ENCODE results near the gene GHSR. TPM values are rescaled to one million over a fixed set of nuclear protein-coding genes. Genes with fewer than 3 reads are reported as not detected.
A peak's percentile ranks its signal among the peaks of the same experiment; 100 is the strongest.

The GHSR gene
- total RNA-seq, 1 experiment from 2014 or later: not detected

DNA sequence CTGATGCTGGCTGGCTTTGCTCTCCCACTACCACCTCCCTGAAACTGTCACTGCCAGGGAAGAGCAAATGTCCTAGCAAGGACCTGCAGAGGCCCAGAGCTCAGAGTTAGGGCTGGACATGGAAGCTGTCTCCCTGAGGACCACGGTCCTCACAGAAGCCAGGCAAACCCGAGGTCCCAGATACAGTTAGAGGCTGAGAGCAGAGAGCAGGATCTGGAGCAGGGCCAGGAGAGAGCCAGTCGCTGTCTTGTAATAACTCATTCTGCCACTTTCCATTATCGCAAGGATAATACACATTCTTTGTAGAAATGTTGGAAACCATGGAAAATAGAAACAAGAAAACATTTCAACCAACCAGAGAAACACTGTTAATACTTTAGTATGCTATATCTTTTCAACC lies 10.1 kb downstream of the GHSR start:
- no peak for DNase-seq (ENCODE audit: low read depth)

DNA sequence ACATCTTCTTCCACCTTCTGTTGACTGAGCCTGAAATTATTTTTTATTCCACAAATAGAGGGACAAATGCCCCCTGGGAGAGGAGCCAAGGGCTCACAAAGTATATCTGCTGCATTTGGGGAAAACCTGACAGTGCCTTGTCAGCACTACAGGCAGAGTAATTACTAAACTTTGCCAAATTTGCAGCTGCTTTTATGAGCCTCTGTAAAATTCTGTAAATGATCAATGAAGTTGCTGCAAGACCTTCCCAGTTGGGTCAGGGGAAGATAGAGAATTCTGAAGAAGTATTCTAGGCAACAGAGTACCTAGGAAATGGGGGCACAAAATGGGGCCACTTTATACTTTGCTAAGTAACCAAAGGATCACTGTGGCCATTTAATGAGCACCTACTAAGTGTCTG lies 10.5 kb downstream of the GHSR start:
- no peak for DNase-seq (ENCODE audit: low read depth)

DNA sequence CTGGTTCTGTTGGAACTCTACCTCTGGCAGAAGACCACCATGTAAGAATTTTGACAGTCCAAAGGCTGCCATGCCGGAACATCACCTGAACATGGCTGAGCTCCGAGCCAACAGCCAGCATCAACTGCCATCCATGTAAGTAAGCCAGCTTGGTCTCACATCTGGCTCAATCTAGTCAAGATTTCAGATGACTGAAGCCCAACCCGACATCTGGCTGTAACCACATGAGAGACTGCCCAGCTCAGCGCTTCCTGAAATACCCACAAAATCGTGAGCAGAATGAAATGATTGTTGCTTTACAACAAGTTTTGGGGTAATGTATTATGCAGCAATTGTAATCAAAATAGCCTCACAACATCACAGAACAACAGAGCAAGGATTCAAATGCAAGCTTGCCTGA lies 32.9 kb downstream of the GHSR start:
- DNase-seq (ENCODE audit: low read depth): no peak

DNA sequence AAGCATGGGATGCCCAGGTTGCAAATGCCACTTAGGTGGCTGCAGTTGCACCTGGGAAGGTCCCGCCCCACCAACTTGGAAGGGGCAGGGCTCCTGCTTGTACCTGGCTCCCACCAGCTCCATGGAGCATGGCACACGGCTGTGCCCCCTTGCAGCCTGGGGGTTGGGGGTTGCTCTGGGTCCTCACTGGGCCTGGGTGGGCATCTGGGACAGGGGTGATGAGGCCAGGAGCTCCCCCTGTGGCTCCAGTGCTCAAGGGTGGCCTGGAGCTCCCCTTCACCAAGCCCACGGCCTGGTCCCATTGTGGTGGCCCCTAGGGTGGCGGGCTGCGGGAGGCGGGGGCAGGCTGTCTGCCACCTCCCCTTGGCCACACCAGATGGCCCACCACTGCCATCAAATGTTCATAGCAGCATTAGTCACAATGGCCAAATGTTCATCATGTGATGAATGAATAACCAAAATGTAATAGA lies 36.7 kb downstream of the GHSR start:
- no peak for DNase-seq (ENCODE audit: low read depth)

DNA sequence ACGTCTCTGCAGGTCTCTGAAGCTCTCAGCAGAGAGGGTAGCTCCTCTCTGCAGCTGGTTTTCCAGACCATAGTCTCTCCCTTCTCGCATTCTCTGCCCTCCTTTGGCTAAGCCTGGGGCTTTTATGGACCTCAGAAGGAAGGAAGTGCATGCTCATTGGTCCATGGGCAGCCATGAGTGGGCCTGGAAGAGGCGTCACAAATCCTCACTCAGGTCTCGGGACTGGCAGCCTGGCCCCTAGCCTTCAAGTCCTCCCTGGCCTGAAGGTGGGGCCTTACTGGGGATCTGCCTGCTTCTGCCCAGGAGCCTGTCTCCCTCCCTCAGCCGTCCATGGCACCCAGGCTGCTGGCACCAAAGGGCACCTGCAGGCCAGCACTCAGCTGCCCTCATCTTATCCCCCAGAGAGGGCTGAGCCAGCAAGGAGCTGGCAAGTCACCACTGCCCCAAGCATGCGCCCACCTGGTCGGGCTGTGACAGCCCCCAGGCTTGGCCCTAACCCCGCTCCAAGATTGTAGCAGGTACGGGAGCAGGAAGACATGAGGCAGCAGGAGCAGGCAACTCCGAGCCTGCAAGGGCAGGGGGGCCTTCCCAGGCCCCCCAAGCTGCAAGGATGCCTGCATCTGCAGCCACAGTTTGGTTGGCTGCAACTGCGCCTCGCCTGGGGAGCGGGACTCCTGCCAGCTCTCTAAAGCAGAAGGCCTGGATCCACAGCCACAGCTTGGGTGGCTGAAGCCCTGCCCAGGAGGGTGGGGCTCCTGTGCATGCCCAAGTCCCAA lies 37.4 kb downstream of the GHSR start:
- no peak for DNase-seq (ENCODE audit: low read depth)

DNA sequence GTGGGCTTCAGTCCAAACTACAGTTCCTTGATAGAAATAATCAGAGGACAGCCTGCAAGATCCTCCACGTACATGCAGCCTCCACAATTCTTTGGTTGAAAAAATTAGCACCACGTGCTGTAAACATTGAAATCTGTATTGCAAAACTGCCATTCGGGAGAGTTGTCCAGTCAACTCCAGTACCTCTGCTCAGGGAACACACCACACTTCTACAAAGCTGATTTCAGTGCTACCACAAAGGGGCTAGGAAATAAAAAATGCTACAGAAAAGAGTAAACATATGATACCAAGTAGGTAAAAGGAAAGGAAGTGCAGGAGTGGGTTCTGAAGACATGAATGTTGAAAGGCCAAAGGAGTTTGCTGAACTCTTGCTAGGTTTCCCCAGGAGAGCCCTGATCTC lies 40.4 kb downstream of the GHSR start:
- DNase-seq (ENCODE audit: low read depth): no peak

DNA sequence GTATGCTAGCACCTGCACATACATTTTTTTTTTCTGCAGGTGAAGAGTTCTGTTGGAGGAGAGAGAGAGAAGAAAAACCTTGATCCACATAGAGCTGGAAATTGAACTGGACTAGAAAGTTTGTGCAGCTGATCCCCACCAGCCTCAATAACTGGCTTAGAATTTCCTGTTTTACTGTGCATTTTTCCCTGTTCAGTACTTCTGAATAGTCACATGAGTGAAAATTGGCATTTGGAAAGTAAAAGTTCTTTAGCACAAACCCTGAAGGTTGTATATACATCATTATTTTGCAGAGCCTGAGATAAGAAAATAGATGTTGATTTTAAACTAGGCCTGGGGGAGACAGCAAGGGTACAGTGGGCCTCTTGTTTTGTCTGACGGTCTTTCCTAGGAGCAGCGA lies 42.3 kb downstream of the GHSR start:
- no peak for DNase-seq (ENCODE audit: low read depth)

DNA sequence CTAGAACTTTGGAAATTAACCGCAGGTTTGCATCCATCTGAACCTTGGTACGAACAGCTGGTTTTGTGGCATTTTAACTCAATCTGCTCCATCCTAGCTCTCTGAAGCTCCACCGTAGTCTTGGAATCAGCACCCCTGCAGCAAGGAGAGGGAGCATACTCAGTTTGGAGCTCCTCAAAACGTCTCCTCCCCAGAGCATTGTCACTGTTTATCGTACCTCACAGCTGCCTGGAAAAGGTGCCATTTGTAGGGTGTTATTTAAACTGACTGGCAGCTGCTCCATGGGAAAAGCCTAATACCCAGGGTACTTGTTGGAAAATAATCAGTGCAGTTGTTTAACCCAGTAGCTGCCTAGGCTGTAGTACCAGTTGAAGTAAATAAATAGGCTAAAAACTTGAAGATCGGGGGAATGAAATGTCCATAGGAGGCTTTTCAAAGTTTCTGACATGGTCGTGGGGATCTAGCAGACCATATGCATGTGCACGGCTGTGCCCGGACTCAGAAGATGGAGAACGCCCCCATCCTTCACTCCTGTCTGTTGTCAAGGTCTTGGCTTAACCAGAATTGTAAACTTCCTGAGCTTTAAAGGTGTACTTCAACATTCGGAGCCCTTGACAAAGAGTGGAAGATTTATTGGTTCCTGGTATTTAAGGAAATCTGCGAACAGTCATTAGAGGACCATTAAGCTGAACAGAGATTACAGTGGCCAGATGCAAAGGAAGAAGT lies 43.9 kb downstream of the GHSR start:
- DNase-seq (ENCODE audit: low read depth): no peak

DNA sequence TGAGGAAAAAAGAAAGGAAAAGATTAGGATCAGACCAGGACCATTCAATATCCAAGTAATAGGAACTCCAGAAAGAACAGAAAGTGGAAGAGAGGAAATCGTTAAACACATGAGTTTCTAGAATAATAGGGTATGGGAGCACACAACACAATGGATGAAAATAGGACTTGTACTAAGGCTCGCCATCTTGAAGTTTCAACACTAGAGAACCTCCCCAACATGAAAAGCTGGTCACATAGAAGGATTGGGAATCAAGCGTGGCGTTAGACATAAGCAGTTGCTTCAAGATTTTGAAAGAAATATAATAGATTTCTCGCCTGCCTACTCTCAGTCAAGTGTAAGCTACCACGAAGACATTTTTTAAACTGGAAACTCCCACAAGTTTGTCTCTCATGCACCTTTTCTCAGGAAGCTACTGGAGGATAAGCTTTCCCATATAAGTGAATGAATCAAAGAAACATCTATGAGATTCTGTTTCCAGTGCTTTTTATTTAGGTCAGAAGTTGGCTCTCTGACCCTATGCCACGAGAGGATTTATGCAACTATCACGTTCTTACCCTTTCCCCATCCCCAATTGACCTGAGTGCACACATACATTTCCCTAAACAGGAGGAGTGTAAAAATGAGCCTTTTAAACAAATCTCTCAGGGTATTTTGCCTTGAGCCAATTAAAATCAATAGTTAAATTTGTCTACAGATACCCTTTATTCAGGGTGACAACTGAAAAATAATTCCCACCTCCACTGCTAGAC lies 45.2 kb downstream of the GHSR start:
- DNase-seq (ENCODE audit: low read depth): no peak

DNA sequence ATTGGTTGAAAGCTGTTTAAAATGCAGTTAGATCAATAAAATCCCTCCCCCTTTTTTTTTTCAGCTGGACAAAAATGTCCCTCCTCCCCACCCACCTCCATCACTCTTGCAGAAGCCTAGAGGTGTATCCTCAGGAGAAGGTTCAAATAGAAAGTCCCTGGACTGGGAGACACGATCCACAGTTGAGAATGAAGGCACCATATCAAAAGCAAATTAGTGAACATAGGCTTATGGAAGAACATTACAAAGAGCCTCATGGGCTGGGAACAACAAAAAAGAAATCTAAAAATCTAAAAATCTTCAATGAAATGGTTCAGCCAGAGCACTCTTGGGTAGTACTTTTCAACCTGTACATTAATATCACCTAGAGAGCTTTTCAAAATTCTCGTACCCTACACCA lies 46.2 kb downstream of the GHSR start:
- no peak for DNase-seq (ENCODE audit: low read depth)

DNA sequence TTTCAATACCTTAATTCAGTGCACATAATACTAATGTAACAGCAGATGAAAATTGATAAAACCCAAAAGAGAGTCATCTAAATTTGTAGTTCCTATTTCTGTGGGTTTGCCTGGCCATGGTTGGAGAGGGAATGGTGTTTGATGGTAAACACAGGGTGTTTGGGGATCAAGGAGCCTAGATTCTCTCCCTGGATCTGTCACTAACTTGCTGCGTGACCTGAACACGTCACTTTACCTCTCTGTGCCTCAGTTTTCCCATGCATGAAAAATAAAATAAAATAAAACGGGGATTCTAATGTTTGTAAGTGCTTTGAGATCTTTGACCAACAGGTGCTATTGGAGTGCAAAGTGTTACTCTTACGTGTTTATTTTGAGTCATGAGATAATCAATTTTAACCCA lies 49.8 kb downstream of the GHSR start:
- no peak for DNase-seq (ENCODE audit: low read depth)

DNA sequence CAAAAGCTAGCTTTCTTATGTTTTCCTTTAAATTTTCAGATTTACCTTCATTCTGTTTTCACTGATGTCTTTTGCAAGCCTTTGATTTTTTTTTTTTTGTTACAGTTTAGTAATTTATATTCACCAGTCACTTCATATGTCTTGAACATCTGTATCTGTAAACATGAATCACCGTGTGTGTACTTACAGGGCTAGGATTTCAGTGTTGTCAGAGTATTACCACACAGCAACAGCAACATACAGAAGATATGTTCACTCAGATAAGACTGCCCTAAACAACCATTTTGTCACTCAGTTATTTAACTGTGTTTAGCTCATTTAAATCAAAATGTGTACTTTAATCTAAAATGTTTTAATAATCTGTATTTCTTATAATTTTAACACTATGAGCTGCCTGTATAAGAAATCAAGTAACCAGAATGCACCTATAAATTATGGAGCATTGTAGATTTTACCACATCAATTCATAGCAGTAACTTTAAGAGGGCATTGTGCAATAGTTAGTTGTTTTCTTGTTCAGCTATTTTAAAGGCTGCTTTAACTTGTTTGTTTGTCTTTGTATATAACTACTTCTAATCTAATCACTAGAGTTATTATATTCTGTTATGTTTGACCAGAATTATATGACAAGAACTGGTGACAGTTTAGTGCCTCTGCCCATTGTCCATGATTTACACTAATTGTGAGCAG lies 50.4 kb downstream of the GHSR start:
- peak; percentile 46 for DNase-seq (ENCODE audit: low read depth)

DNA sequence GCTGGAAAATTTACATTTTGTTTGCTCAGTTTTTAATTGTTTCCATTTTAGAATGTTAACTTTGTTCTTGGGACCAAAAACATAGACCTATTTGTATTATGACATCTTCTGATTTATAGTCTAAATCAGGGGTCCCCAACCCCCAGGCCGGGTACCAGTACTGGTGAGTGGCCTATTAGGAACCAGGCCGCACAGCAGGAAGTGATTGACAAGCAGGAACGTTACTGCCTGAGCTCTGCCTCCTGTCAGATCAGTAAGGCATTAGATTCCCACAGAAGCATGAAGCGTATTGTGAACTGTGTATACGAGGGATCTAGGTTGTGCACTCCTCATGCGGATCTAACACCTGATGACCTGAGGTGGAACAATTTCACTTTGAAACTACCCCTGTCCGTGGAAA lies 51.9 kb downstream of the GHSR start:
- no peak for DNase-seq (ENCODE audit: low read depth)

DNA sequence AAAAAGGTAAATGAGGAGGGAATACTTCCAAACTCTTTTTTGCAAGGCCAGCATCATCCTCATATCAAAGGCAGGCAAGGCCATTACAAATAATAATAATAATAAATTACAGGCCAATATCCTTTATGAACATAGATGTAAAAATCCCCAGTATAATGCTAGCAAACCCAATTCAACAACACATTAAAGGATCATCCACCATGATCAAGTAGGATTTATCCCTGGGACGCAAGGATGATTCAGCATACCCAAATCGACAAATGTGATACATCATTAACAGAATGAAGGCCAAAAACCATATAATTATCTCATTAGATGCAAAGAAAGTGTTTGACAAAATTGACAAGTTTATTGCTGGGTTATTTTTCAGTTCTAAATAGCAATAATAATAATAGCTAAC lies 53.6 kb downstream of the GHSR start:
- DNase-seq (ENCODE audit: low read depth): no peak

Other genes starting within 250 kb of the GHSR start
- gene TNFSF10, start 75.0 kb upstream of the GHSR start, total RNA-seq (2014; rRNA removed): not detected in 2 replicates

Data from LHCN-M2 (cell line).